Measurements from ENCODE around the gene ERV3-1. TPM values are rescaled to one million over a fixed set of nuclear protein-coding genes. Genes with fewer than 3 reads are reported as not detected.
A peak's percentile ranks its signal among the peaks of the same experiment; 100 is the strongest.
"Not testable (repeated sequence)": the region's sequence is repeated elsewhere in the genome, so short reads cannot be mapped to it uniquely, and the experiment has no call there.

The ERV3-1 gene
- total RNA-seq, 4 donors from 2014 or later: 11.0 to 34.1 (median 25.1) TPM

- TF ChIP-seq CTCF (IDR thresholded peaks at IDR 0.05) (no peak), POLR2A (IDR thresholded peaks at IDR 0.05) (no peak)
- intact Hi-C loops (cut with DNase I; ENCODE audit: low total_unique reads): loop anchor here (5.0 kb wide), 1 partner anchor 409 kb away; no protein-coding TSS in a partner anchor
- peak overlapping the region; percentile 88 for H3K4me3 ChIP-seq (ENCODE audit: low read depth, poor library complexity, severe bottlenecking)
- DNase-seq (ENCODE audit: low spot score in 2 of 2): peak; percentile 88 to 98
- 2 to 4% methylated on average over 33 to 53 of the region's 92 CpGs for WGBS, 2 donors
Measured at GRCh38 chr7:65037740-65038688, 31.5 kb upstream of the ERV3-1 start.

GRCh38 chr7:65036526-65036925, 30.0 kb upstream of the ERV3-1 start:
- H3K4me3 ChIP-seq (ENCODE audit: low read depth, poor library complexity, severe bottlenecking): not testable (repeated sequence)
- WGBS, 2 donors: 25 to 40% methylated on average over 2 of the region's 2 CpGs
- intact Hi-C loops (cut with DNase I; ENCODE audit: low total_unique reads): loop anchor here (5.0 kb wide), 1 partner anchor 411 kb away; no protein-coding TSS in a partner anchor
- DNase-seq (ENCODE audit: low spot score in 2 of 2): peak in 1 of 2 donors; percentile 26

GRCh38 chr7:65035469-65035868, 29.0 kb upstream of the ERV3-1 start:
- H3K4me3 ChIP-seq (ENCODE audit: low read depth, poor library complexity, severe bottlenecking); DNase-seq (ENCODE audit: low spot score in 2 of 2): not testable (repeated sequence)
- intact Hi-C loops (cut with DNase I; ENCODE audit: low total_unique reads): loop anchor here (5.0 kb wide), 1 partner anchor 412 kb away; no protein-coding TSS in a partner anchor

GRCh38 chr7:65034120-65034782, 27.8 kb upstream of the ERV3-1 start:
- WGBS, 2 donors: 84 to 86% methylated on average over 10 of the region's 10 CpGs
- DNase-seq (ENCODE audit: low spot score in 2 of 2); intact Hi-C loops (cut with DNase I; ENCODE audit: low total_unique reads); H3K4me3 ChIP-seq (ENCODE audit: low read depth, poor library complexity, severe bottlenecking): not testable (repeated sequence)

GRCh38 chr7:65033391-65033790, 26.9 kb upstream of the ERV3-1 start:
- 92 to 94% methylated on average over 27 to 30 of the region's 30 CpGs for WGBS, 2 donors
- DNase-seq (ENCODE audit: low spot score in 2 of 2); intact Hi-C loops (cut with DNase I; ENCODE audit: low total_unique reads): not testable (repeated sequence)

GRCh38 chr7:65025023-65025422, 18.5 kb upstream of the ERV3-1 start:
- H3K4me3 ChIP-seq (ENCODE audit: low read depth, poor library complexity, severe bottlenecking); intact Hi-C loops (cut with DNase I; ENCODE audit: low total_unique reads): not testable (repeated sequence)
- peak in 1 of 2 donors; percentile 8 for DNase-seq (ENCODE audit: low spot score in 2 of 2)

More at GRCh38 chr7:65033391-65033790, 26.9 kb upstream of the ERV3-1 start:
- not testable (repeated sequence) for H3K4me3 ChIP-seq (ENCODE audit: low read depth, poor library complexity, severe bottlenecking)

GRCh38 chr7:65020978-65021377, 14.5 kb upstream of the ERV3-1 start:
- 49 to 73% methylated on average over 2 of the region's 3 CpGs for WGBS, 2 donors
- DNase-seq (ENCODE audit: low spot score in 2 of 2); H3K4me3 ChIP-seq (ENCODE audit: low read depth, poor library complexity, severe bottlenecking); intact Hi-C loops (cut with DNase I; ENCODE audit: low total_unique reads): not testable (repeated sequence)

GRCh38 chr7:65009881-65010280, 3.4 kb upstream of the ERV3-1 start:
- WGBS, 2 donors: 89 to 90% methylated on average over 7 of the region's 7 CpGs
- H3K4me3 ChIP-seq (ENCODE audit: low read depth, poor library complexity, severe bottlenecking); intact Hi-C loops (cut with DNase I; ENCODE audit: low total_unique reads): not testable (repeated sequence)
- DNase-seq (ENCODE audit: low spot score in 2 of 2): peak in 1 of 2 donors; percentile 17

- 86 to 93% methylated on average over 2 of the region's 2 CpGs for WGBS, 2 donors
- H3K4me3 ChIP-seq (ENCODE audit: low read depth, poor library complexity, severe bottlenecking); DNase-seq (ENCODE audit: low spot score in 2 of 2); intact Hi-C loops (cut with DNase I; ENCODE audit: low total_unique reads): not testable (repeated sequence)
Measured at GRCh38 chr7:65009394-65009793, 2.9 kb upstream of the ERV3-1 start.

- WGBS, 2 donors: 70% methylated on average over 4 of the region's 4 CpGs
- DNase-seq (ENCODE audit: low spot score in 2 of 2); intact Hi-C loops (cut with DNase I; ENCODE audit: low total_unique reads); H3K4me3 ChIP-seq (ENCODE audit: low read depth, poor library complexity, severe bottlenecking): not testable (repeated sequence)
Measured at GRCh38 chr7:65007036-65007435, 549 bp upstream of the ERV3-1 start.
